Activated CD4-positive, alpha-beta T cell treated with anti-CD3 and anti-CD28 coated beads, Interleukin-2, amount 50 U/mL, for 24 hours (primary cell): ENCODE results near the gene SPOCK1.

Source experiments
- DNase-seq, 2 donors: peaks; one replicate each; pipeline ENCODE4 v3.0.0-alpha.2; 2020; ENCODE audit warnings: low read depth in 1 of 2, low spot score in 1 of 2

SPOCK1 gene

DNA sequence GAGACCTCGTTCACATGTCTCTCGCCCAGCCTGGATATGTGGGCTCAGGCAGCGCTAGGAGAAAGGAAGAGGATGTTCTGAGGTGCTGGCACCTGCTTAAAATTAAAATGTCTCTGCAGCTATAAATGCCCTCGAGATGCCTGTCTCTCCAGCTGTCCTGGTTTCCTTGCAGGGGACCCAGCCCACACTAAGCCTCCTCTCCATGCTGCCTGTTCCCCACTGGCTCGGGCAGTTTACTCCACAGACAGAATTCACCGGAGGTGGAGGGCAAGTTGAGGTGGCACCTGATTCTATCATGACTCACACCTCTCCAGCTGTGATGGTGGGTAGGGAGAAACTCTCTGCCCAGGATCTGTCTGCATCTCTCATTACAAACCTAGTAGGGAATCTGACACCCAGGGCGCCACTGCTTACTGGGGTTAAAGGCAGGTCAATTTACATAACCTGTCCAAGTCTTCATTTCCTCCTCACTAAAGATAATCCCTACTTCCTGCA, 420.9 kb downstream of the SPOCK1 start:
- DNase-seq, result no peak

DNA sequence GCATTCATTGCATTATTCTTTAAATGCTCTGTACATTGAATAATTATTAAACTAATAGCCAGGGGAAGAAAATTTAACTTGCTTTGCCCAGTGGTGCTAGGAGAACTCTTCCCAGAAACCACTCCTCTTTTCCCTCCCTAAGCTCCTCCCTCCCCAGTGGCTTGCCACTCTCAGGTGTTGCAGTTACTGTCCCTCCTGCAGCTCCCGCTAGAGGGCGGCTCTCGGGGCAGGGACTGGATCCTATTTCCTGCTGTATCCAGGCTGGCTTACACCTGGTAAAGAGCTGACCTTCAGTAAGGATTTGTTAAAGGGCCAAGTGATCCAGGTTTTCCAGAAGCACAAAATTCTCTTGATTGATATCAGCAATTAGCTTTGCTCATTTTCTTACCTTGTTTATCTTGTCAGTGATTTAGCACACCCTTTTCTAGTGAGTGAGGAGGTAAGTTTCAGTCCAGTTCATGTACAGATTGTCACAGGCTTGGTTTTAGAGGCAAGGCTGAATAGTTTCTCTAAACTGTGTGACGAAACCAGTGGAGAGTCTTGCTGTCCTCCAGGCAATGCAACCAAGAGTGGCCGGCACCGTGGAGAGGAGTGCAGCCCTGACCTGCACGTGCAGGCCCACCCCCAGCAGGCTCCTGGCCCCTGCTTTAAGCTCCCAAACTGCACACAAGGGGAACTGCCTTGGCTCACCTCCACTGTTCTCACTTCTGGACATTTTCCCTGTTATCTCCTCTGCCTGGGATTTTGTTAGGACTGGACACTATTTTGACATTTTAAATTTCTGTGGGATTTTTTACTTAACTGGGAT, 423.8 kb downstream of the SPOCK1 start:
- DNase-seq, result no peak

DNA sequence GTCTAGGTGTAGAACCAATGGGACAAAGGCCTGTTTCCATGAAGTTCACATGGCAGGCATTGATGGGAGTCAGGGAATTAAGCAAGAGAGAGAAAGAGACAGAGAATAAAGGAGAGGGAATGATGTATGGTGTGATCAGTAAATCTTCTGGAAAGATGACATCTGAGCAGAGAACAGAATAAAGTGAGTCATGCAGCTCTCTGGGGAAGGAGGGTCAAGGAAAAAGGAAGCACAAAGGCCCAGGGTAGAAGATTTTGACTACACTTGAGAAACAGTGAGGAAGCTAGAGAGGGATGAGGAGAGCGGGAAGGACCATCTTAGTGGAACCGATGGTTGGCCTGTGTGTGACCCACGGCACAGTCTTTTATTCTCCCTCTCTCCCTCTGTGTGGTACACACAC, 425.9 kb downstream of the SPOCK1 start:
- DNase-seq, result no peak

DNA sequence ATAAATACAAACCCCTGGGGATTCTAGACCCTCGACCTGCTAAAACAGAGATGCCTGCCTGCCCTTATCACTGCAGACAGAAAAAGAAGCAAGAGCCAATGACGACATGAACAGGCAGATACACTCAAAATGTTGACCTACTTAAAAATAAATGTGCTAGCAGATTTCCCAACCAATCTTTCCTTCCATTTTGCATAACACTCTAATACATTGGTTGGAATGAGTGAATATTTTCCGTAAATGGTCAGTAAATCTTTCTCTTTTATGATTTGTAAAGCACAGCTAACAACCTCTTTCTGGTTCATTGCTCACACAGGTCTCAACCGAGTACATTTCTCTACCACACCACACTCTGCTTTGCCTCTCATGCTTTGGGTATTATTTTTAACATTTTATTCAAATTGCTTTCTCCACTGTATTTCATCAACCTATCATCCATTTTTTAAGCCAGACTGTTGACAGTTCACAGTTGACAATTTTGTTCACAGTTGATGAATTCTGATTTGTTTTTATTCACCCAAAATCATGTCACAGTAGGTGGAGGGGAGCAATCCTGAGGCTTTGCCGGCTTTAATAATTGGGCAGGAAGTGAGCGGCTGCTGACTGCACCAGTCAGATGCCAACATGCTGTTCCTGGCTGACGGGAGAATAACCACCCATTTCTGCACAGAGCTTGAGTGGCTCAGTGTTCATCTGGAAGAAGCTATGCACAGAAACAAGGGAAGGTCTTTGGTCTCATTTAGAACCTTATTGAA, 426.6 kb downstream of the SPOCK1 start:
- no peak for DNase-seq

DNA sequence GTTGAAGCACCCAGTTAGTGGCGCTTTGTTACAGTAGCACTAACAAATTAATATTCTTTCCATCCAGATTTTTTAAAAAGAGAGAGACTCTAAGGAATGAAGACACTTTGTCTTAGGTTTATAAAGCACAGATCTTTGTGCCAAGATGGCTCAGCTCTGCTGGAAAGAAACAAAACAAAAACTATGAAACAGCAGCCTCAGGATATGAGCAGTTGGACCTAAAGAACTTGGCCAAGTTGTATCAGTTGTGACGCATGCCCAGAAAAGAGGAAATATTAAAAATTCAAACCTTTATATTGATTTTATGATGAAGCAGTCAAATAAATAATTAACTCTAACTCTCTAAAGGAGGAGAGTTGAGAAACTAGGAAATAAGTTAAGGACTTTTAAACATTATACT, 427.2 kb downstream of the SPOCK1 start:
- DNase-seq, result no peak

DNA sequence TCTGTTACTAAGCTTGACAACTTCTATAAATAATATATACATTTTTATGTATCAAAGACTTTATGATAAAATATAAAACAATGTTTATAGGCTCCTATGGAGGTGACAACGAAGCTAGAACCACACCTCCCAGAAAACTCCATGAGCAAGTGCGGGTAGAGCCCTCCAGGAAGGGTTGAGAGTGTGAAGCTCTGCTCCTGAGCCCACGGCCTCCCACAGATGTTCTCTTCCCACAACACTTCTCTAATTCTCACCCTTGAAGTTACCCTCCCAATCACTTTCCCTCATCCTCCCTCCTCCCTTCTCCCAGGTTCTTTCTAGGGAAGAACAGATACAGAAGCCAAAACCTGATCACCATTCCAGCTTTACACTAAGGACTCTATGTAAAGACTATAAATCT, 427.6 kb downstream of the SPOCK1 start:
- no peak for DNase-seq

DNA sequence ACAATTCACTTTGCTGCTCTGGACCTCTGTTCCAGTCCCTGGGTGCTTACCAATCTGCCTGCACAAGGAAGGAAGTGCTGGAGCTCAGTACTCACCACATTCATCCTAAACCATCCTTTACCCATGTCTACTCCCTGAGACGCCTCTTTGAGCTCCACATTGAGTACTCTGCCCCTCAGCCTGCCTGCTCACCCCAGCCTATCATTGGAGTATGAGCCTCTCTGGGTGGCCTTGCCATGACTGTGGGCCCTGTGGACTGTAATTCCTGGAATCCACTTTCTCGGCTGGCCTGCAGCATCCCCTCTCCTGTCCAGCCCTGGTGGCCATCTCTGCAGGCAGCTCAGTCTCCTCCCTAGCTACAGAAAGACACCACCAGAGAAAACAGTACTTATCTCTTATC, 428.6 kb downstream of the SPOCK1 start:
- no peak for DNase-seq

DNA sequence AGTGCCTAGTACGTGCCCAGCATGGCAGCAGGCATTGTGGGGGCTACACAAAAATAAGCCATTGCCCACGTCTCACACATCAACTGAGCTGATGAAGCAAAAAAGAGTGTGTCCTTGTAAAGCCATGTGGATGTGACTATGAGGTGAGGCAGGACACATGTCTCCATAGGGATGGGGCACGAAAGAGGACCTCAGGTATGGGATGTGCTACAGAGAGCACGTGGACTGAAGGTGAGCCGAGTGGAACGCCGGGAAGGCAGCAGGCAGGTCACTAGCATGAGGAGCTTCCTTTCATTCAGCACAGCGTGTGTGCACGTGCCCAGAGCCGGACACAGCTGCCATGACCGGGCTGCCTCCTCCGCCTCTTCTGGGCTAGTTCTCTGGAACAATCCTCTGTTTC, 429.8 kb downstream of the SPOCK1 start:
- DNase-seq, result no peak

DNA sequence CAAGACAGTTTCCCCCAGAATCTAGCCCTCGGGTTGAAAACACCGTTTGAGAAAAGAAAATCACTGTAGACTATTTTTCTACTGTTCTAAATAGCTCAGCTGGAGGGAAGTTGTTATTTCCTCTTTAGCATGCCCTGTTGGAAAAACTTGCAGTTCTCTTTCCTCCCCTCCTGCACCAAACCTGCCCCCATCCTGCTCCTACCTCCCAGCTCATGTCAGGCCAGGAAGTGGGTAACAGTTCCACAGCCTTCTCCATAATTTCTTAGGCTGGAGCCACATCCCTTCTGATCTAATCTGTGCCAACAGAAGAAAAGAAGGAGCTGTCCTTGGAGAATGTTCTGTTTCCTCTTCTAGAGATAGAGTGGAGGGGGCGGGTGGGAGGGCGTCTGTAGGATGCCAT, 437.7 kb downstream of the SPOCK1 start:
- DNase-seq, result no peak

DNA sequence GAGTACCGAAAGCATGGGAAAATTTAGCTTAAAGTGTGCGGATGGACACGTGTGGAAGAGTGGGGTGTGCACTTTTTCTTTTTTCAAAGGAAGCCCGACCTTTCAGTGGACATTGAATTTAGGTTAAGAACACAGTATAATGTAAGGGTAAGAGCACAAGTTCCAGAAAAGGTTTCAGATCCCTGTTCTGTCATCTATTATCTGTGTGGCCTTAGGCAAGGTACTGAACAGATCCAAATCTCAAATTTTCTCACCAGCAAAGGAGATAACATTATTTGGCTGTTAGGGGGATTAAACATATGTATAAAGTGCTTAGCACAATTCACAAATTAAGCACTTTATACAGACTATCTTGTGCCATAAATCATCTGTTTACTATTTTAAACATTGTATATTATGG, 441.0 kb downstream of the SPOCK1 start:
- DNase-seq, result no peak

DNA sequence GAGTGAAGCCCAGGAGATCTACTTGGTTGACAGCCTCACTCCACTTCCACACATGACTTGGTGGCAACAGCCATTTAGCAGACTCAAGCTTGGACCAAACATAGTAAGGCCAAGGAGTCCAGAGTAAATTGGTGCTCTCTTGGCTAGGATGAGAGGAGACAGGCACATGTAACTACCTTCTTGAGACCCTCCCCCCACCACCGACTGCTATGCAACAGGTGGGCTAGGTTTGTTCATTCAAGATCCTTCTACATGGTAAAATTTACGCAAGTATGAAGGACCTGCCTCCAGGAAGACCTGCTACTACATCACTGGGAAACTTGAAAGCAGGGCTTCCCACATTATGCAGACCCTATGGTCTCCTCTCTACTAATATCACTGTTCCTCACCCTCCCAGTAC, 442.4 kb downstream of the SPOCK1 start:
- no peak for DNase-seq

DNA sequence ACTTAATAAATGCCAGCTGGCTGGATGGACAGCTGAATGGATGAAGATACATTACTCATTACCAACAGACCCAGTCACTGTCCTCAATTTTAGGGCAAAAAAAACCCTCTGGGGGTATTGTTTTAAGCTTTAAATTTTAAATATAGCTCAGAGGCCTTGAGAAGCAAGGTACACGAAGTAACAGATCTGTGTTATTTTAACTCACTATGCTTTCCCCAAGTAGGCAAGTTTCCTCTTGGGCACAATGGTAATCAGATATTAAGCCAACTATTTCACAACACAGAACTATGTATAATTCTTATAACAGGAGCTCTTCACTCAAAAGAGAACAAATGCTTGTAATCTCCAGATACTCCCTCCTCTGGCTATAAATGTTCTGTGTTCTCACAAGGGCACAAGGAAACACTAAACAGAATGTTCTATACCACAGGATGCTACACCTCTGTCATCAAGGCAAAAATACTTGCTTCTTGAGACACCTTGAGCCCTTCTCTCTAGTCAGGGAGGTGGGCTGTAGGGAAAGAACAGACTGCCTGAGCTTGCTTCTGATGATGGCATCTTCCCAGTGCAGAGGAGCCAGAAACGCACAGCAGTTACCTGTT, 443.8 kb downstream of the SPOCK1 start:
- no peak for DNase-seq

DNA sequence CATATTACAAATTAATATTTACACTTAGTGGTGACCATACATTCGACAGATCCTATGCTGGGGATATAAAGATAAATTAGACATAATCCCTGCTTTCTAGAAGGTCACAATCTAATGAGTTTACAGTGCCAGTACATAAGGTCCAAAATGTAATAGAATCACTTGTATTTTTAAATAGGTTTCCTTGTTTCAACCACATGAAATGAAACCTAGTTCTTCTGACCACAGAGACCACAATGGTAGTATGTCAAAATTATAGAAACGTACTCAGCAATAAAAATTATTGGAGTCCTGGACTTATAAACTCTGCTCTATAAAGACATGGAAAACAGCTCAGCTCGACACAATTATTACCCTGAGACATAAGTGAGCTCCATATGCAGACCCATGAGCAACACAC, 444.3 kb downstream of the SPOCK1 start:
- no peak for DNase-seq

DNA sequence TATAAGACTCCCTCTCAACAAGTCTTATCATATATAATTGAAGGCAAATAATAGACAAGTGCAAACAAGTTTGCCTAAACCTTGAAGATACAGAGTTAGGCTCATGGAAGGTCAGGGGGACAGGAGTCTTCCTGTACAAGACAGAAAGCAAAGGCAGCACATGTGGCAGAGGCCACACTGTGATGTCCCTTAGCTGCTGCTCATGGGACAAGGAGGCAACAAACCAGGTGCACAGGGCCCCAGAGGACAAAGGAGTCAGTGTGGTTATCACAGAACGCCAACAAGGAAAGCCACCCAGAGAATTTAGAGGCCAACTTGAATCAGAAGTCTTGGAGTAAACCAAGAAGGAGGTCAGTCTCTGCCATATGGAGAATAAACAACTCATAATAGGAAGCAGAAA, 444.8 kb downstream of the SPOCK1 start:
- no peak for DNase-seq

DNA sequence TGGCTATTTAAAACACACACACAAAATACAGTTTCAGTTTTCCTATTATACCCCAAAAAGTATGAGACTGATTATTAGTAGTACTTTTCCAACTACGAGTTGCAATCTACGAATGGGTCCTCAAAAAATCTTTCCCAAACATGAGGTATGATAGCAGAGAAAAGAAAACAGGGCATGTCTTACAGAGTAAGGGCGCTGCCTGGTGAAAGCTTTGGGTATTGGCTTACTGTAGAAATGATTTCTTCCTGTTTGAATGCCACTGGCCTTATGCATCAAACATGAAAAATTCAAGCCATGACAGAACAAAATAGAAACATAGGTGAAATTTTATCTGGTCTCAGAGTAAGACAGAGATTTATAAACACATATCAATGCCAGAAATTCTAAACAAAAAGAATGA, 448.0 kb downstream of the SPOCK1 start:
- no peak for DNase-seq

DNA sequence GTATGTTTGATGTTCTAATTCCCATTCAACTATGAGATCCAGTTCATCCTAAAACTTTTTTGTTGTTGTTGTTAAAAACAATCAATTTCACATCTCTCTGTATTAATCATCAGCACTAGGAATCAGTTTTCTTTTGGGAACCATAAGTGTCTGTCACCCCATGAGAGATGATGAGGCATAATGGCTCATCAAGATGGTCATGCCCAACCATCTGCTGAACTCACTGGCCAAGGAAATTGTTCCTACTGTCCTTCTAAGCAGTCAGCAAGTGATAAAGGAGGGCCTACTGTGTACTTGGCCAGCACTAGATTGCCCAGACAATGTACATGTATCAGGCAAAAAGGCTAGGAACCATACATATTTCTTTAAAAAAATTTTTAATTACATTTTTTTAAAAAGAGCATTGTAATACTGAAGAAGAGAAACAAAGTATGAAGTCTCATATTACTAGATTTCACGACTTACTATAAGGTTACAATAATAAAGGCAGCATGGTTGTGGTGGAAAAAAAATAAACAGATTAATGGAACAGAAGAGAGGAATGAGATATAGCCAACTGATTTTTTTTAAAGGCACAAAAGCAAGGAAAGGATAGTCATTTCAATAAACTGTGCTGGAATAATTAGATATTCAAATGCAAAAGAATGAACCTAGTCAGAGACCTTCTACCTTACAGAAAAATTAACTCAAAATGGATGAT, 458.3 kb downstream of the SPOCK1 start:
- DNase-seq, result no peak

DNA sequence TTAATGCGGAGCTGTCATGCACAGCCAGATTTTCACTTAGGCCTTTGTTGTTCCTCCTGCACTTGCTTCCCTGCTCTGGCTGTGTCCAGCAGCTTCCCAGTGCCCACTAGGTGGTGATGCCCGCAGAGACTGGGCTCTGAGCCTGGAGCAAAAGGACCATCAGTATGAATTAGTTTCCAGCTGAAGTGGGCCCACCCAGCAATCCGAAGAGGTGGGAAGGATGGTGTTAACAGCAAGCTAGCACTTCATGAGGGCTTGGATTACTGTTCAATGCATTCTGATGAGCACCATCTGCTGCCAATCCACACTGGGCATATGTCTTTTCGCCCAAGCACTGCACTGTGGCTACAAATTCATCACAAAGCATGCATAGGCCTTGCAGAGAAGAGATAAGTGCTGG, 459.1 kb downstream of the SPOCK1 start:
- no peak for DNase-seq

DNA sequence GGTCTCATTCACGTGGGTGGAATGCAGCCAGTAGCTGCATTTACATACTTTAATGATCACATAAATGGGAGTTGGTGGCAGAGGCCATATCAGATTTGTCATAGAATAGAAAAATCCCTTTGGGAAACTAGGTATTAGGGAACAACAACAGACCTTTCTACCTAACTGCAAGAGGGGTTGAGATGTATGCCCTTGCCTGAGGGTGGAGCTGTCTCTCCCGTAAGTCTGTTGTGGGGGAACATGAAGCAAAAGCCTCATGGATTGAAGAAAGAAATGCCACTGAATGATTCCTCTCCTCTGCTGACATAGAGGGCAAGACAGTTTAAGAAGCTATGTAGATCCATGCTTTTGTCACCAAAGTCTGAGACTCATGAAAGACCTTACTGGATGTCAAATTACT, 461.3 kb downstream of the SPOCK1 start:
- DNase-seq, result no peak

DNA sequence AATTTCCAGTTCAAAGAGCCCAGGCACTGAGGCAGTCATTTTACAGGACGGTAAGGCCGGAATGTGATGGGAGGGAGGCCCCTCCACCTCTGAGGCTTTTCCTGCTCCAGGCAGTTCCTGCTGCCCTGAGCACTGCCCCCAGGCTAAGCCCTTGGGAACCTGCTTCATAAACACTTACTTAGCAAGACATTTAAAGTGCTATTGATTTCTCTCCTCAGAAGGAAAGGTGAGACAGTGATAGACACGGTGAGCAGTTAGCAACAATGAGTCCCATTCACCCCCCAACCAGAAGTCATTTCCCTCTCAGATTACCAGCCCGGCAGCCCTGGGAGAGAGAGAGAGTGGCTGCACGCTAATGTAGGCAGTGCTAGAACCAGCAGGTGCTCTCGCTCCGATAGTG, 462.5 kb downstream of the SPOCK1 start:
- DNase-seq, result no peak

DNA sequence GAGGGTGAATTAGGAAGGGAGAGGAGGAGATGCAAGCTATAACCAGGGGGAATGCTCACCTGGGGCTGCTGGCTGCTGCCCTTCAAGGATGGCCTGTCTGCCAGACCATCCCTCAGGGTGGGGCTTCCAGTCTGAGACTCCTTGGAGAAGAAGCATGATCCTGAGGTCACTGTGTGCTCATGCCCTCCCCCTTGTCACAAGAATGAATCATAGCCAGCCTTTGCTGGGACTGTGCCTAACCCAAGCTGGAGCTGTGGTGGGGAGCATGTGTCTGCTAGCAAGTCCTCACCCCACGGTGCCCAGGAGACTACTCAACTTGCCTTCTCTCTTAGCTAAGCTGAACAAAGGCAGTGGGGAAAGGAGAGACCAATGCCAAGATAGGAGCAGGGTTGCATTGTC, 463.6 kb downstream of the SPOCK1 start:
- no peak for DNase-seq

DNA sequence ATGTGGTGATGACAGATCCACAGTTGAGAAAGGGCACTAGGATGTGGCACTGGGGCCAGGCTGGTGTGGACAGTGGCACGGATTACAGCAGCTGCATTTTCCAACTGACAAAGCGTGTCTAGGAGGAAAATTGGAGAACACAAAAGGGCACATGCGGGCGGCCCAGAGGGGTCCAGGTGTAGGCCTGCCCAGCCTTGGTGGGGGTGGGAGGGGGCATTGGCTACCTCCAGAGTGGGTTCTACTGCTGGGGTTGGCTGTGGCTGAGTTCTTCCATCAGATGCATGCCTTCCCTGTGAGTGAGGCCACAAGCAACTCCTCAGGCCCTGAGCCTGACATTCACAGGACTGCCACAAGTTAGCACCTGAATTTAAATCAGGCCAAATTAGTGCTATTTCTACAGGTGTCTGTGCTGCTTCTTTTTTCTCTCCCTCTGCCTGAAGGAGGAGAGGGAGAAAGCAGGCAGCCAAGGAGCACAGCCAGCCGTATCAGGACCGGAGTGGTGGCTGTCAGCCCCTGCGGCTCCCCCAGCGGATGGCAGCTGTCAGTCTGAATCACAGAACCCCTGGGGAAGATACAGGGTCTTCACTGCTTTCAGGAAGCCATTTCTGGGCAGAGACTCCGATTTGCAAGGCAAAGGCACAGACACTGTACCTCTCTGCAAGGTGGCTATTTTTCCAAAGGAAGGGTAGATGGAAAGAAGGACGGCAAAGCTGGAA, 464.2 kb downstream of the SPOCK1 start:
- no peak for DNase-seq
